IPS-NIHi11 (cell line): ENCODE data around the gene DEF6.

ENCODE experiments used
- DNase-seq: peaks from one replicate; pipeline ENCODE4 v3.0.0; 2012; ENCODE audit warnings: mixed read lengths, low spot score

Gene DEF6

GRCh38 chr6:35297601-35298481 is at the start of gene DEF6:
Gene DEF6 (plus strand): TSS chr6:35297818. CDS start chr6:35297857, 39 bp downstream.
- peak; percentile 93 for DNase-seq

- DNase-seq, result no peak
Measured at GRCh38 chr6:35248300-35248699, 49.3 kb upstream of the DEF6 start.

- DNase-seq, result no peak
Measured at GRCh38 chr6:35248965-35249364, 48.7 kb upstream of the DEF6 start.

GRCh38 chr6:35251949-35252348 is 45.7 kb upstream of the DEF6 start:
- DNase-seq, result no peak

GRCh38 chr6:35253249-35253648 is 44.4 kb upstream of the DEF6 start:
- no peak for DNase-seq

- no peak for DNase-seq
Measured at GRCh38 chr6:35258336-35258735, 39.3 kb upstream of the DEF6 start.

GRCh38 chr6:35258858-35259193 is 38.8 kb upstream of the DEF6 start:
- peak; percentile 62 for DNase-seq

GRCh38 chr6:35259194-35259947 is 38.2 kb upstream of the DEF6 start, which contains the start of gene ZNF76:
Gene ZNF76 (plus strand): TSS chr6:35259735. CDS start chr6:35281152, 21,417 bp downstream.
- DNase-seq, result peak; percentile 99

- peak; percentile 89 for DNase-seq
Measured at GRCh38 chr6:35259948-35260590, 37.5 kb upstream of the DEF6 start.

GRCh38 chr6:35260591-35261570 is 36.7 kb upstream of the DEF6 start:
- DNase-seq, result no peak

- DNase-seq, result no peak
Measured at GRCh38 chr6:35262596-35262995, 35.0 kb upstream of the DEF6 start.

- DNase-seq, result no peak
Measured at GRCh38 chr6:35264550-35265274, 32.9 kb upstream of the DEF6 start.

GRCh38 chr6:35265523-35265922 is 32.1 kb upstream of the DEF6 start:
- no peak for DNase-seq

GRCh38 chr6:35267446-35267845 is 30.2 kb upstream of the DEF6 start:
- no peak for DNase-seq

GRCh38 chr6:35267897-35268296 is 29.7 kb upstream of the DEF6 start:
- no peak for DNase-seq

- no peak for DNase-seq
Measured at GRCh38 chr6:35272005-35272404, 25.6 kb upstream of the DEF6 start.

- DNase-seq, result no peak
Measured at GRCh38 chr6:35273822-35274559, 23.6 kb upstream of the DEF6 start.

GRCh38 chr6:35275744-35276260 is 21.8 kb upstream of the DEF6 start:
- no peak for DNase-seq

GRCh38 chr6:35278708-35279107 is 18.9 kb upstream of the DEF6 start:
- no peak for DNase-seq

- no peak for DNase-seq
Measured at GRCh38 chr6:35280903-35281302, 16.7 kb upstream of the DEF6 start.
